Measurements from ENCODE around the gene ZFP92. TPM values are rescaled to one million over a fixed set of nuclear protein-coding genes. Genes with fewer than 3 reads are reported as not detected.

Gene ZFP92
- total RNA-seq, 1 experiment from 2014 or later, result 0.07 TPM

- no peaks in the 10 kb centered on the region for H3K9me3 ChIP-seq
- DNase-seq, result no peak
Observed at GRCh38 chrX:153456161-153456560, 44.9 kb downstream of the ZFP92 start.

GRCh38 chrX:153456704-153457103 is 45.4 kb downstream of the ZFP92 start:
- Histone ChIP-seq H3K4me3 (no peak overlapping the region), H3K27me3 (no peaks in the 10 kb centered on the region), H3K36me3 (peaks cover 8% of the 10 kb centered on the region), H3K9me3 (no peaks in the 10 kb centered on the region)
- DNase-seq, result no peak

More at GRCh38 chrX:153456161-153456560, 44.9 kb downstream of the ZFP92 start:
- H3K4me3 ChIP-seq, result no peak overlapping the region
- H3K36me3 ChIP-seq, result peaks cover 8% of the 10 kb centered on the region
- H3K27me3 ChIP-seq, result no peaks in the 10 kb centered on the region

GRCh38 chrX:153457136-153457825 is 46.0 kb downstream of the ZFP92 start:
- Histone ChIP-seq H3K9me3 (no peaks in the 10 kb centered on the region), H3K4me3 (no peak overlapping the region), H3K36me3 (peaks cover 8% of the 10 kb centered on the region), H3K27me3 (no peaks in the 10 kb centered on the region)
- no peak for DNase-seq

DNA sequence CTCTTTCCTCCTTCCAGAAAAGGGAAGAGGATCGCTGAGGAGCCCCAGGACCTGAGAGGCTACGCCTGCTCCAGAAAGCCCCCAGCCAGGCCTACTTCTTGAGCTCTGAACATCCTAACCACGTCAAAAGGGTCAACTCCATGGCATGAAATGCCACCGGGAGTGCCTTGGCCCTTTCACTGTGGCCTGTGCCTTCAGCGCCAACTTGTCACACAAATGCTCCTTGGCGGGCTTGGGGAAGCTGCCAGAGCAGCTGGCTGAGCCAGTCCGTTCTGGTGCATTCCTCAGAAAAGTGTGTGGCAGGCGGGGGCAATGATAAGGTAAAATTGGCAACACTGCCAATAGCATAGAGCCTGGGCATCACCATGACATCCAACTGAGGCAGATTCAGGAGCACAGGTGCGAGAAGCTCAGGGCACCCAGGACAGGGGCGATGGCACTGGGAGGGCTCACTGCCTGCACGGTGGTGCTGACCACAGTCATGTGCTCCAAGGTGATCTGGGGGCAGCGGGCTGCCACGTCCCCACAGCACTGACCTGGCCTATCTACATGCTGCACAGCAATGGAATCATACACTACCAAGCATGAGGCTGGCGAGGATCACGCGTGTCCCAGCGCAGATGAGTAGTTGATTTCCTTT is 46.7 kb downstream of the ZFP92 start:
- H3K36me3 ChIP-seq, result peaks cover 8% of the 10 kb centered on the region
- no peaks in the 10 kb centered on the region for H3K9me3 ChIP-seq
- DNase-seq, result no peak
- H3K4me3 ChIP-seq, result no peak overlapping the region
- H3K27me3 ChIP-seq, result no peaks in the 10 kb centered on the region

GRCh38 chrX:153458476-153458875 is 47.2 kb downstream of the ZFP92 start:
- no peak for DNase-seq
- Histone ChIP-seq H3K27me3 (no peaks in the 10 kb centered on the region), H3K36me3 (peaks cover 8% of the 10 kb centered on the region), H3K4me3 (no peak overlapping the region), H3K9me3 (no peaks in the 10 kb centered on the region)

GRCh38 chrX:153459986-153460385 is 48.7 kb downstream of the ZFP92 start:
- DNase-seq, result peak; percentile 36
- no peaks in the 10 kb centered on the region for H3K27me3 ChIP-seq
- H3K4me3 ChIP-seq, result no peak overlapping the region
- H3K36me3 ChIP-seq, result peaks cover 12% of the 10 kb centered on the region
- no peaks in the 10 kb centered on the region for H3K9me3 ChIP-seq

DNA sequence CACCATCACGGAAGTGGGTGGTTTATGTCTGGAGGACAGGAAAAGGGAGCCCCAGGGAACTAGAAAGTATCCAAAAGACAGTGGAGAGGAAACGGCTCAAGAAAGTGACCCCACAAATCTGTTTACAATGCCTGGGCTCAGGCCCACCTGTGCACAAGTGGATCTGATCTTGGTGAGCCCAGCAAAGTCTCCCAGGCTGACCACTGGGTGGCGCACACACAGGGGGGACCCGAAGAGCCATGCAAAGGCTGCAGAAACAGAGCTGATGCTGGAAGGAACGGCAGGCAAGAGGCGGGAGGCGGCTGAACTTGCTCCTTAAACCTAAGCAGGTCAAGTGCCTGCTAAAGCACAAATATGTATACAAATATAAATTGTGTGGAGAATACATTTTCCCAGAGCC is 49.6 kb downstream of the ZFP92 start:
- Histone ChIP-seq H3K36me3 (peaks cover 12% of the 10 kb centered on the region), H3K27me3 (no peaks in the 10 kb centered on the region), H3K9me3 (no peaks in the 10 kb centered on the region), H3K4me3 (no peak overlapping the region)
- DNase-seq, result peak; percentile 31

Other genes with a start within 250 kb of the ZFP92 start
- gene MAGEA1, start 232.2 kb upstream of the ZFP92 start, total RNA-seq (2014; rRNA removed; shearing (Covaris generic); ENCODE audit: low replicate concordance), result not detected in 2 replicates
- gene PNMA6F, start 89.7 kb upstream of the ZFP92 start, total RNA-seq (2014; rRNA removed; shearing (Covaris generic); ENCODE audit: low replicate concordance), result not detected in 2 replicates
- gene ZNF275, start 77.3 kb upstream of the ZFP92 start, total RNA-seq (2014; rRNA removed; shearing (Covaris generic); ENCODE audit: low replicate concordance), result 2.3 and 5.9 TPM in 2 replicates
- not detected in 2 replicates for gene PNMA6E, start 10.1 kb upstream of the ZFP92 start, total RNA-seq (2014; rRNA removed; shearing (Covaris generic); ENCODE audit: low replicate concordance)
- 12.0 TPM in 1 of 2 replicates, not detected in the other for gene TREX2, start 34.6 kb downstream of the ZFP92 start, total RNA-seq (2014; rRNA removed; shearing (Covaris generic); ENCODE audit: low replicate concordance)
- gene HAUS7, start 59.1 kb downstream of the ZFP92 start, total RNA-seq (2014; rRNA removed; shearing (Covaris generic); ENCODE audit: low replicate concordance), result 42.4 and 101 TPM in 2 replicates
- 35.9 and 94.7 TPM in 2 replicates for gene BGN, start 83.5 kb downstream of the ZFP92 start, total RNA-seq (2014; rRNA removed; shearing (Covaris generic); ENCODE audit: low replicate concordance)
- 0.13 TPM in 1 of 2 replicates, not detected in the other for gene ATP2B3, start 106.2 kb downstream of the ZFP92 start, total RNA-seq (2014; rRNA removed; shearing (Covaris generic); ENCODE audit: low replicate concordance)
- 47.7 and 73.2 TPM in 2 replicates for gene CCNQ, start 187.7 kb downstream of the ZFP92 start, total RNA-seq (2014; rRNA removed; shearing (Covaris generic); ENCODE audit: low replicate concordance)
- 7.9 and 8.6 TPM in 2 replicates for gene DUSP9, start 235.7 kb downstream of the ZFP92 start, total RNA-seq (2014; rRNA removed; shearing (Covaris generic); ENCODE audit: low replicate concordance)